Cardiac fibroblast (primary cell): ENCODE results near the gene ATG4A.

Experiments
- DNase-seq, 2 donors: peaks; one replicate each; pipeline versions ENCODE4 v3.0.0 to v3.0.0-alpha.2; 2010; ENCODE audit warnings: low read depth in 2 of 2
- H3K4me3 ChIP-seq, 2 donors: replicated peaks in 1 of 2; 1 replicate in 1 of 2; 2 replicates in 1 of 2; pipeline ENCODE4 v1.5.1; 2011; ENCODE audit warnings: low read depth in 2 of 2, low read length in 2 of 2, mild to moderate bottlenecking in 2 of 2, moderate library complexity in 1 of 2
- CTCF ChIP-seq: IDR thresholded peaks from one replicate; pipeline ENCODE4 v1.5.1; 2011; ENCODE audit warnings: low read depth, mild to moderate bottlenecking, low read length, inconsistent platforms

The ATG4A gene

GRCh38 chrX:108087792-108088191 lies 3.8 kb upstream of the ATG4A start:
- TF ChIP-seq CTCF: no peak
- no peak for DNase-seq
- no peak overlapping the region for H3K4me3 ChIP-seq

GRCh38 chrX:108088511-108088910 lies 3.1 kb upstream of the ATG4A start:
- DNase-seq: no peak
- no peak overlapping the region for H3K4me3 ChIP-seq
- no peak for TF ChIP-seq CTCF

- peak; percentile 32 to 54 for DNase-seq
- no peak for TF ChIP-seq CTCF
- peak overlapping the region; percentile 58 to 65 for H3K4me3 ChIP-seq
Measured at GRCh38 chrX:108090491-108091263, 901 bp upstream of the ATG4A start.

GRCh38 chrX:108091878-108092291 lies 307 bp downstream of the ATG4A start:
- DNase-seq: no peak
- TF ChIP-seq CTCF: no peak
- H3K4me3 ChIP-seq: peak overlapping the region; percentile 65 to 72

GRCh38 chrX:108097380-108097779 lies 5.8 kb downstream of the ATG4A start:
- no peak for DNase-seq
- H3K4me3 ChIP-seq: no peak overlapping the region
- TF ChIP-seq CTCF: no peak

GRCh38 chrX:108105473-108105872 lies 13.9 kb downstream of the ATG4A start:
- TF ChIP-seq CTCF: no peak

GRCh38 chrX:108114541-108114940 lies 23.0 kb downstream of the ATG4A start:
- no peak for DNase-seq
- H3K4me3 ChIP-seq: no peak overlapping the region
- TF ChIP-seq CTCF: no peak

More at GRCh38 chrX:108105473-108105872, 13.9 kb downstream of the ATG4A start:
- H3K4me3 ChIP-seq: no peak overlapping the region
- no peak for DNase-seq
